ENCODE data around the gene GCN1.
"Not testable (repeated sequence)": the region's sequence is repeated elsewhere in the genome, so short reads cannot be mapped to it uniquely, and the experiment has no call there.

Gene GCN1

DNA sequence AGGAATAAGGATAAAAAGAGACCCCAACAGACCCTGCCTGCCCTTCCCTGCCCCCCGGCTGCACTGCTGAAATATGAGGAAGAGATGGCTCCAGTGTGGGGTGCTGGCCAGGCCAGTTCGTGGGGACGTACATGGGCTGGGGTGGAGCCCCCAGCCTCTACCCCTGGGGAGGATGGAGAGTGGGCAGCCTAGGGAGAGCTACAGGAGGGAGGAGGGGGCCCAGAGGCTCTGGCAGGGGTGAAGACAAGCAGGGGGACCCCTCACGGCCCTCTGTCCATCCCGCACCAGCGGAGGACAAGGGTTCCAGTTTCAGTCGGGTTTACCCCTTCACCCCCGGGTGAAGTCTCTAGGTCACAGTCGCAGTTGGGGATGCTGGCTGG, 17.4 kb upstream of the GCN1 start:
- H3K4me3 ChIP-seq: no peak overlapping the region
- H3K27ac ChIP-seq: no peak overlapping the region
- no peak for DNase-seq (ENCODE audit: low spot score)
- TF ChIP-seq, protein P1, sequence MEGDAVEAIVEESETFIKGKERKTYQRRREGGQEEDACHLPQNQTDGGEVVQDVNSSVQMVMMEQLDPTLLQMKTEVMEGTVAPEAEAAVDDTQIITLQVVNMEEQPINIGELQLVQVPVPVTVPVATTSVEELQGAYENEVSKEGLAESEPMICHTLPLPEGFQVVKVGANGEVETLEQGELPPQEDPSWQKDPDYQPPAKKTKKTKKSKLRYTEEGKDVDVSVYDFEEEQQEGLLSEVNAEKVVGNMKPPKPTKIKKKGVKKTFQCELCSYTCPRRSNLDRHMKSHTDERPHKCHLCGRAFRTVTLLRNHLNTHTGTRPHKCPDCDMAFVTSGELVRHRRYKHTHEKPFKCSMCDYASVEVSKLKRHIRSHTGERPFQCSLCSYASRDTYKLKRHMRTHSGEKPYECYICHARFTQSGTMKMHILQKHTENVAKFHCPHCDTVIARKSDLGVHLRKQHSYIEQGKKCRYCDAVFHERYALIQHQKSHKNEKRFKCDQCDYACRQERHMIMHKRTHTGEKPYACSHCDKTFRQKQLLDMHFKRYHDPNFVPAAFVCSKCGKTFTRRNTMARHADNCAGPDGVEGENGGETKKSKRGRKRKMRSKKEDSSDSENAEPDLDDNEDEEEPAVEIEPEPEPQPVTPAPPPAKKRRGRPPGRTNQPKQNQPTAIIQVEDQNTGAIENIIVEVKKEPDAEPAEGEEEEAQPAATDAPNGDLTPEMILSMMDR (IDR thresholded peaks at IDR 0.05): no peak

GRCh38 chr12:120211243-120211903, 16.9 kb upstream of the GCN1 start:
- TF ChIP-seq, protein P1 (IDR thresholded peaks at IDR 0.05): no peak
- no peak overlapping the region for H3K4me3 ChIP-seq
- DNase-seq (ENCODE audit: low spot score): no peak
- no peak overlapping the region for H3K27ac ChIP-seq

DNA sequence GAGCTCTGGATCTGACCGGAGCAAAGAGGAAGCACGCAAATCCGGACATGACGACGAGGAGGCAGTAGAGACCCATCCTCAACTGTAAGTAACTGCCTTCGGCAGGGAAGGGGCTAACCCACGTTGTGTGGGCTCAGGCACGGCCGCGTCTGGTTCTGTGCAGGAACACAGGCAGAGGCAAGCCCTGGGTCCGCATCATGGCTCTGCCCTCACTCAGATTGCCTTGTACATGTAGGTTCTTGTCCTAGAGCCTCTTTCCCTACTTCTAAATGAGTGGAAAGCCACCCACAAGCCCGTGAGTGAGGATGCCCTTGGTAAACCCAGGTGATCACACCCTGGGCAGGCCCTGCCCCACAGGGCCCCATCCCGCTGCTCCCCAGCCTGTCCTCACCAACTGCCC, 15.3 kb upstream of the GCN1 start:
- TF ChIP-seq, protein P1 (IDR thresholded peaks at IDR 0.05): no peak
- H3K27ac ChIP-seq: no peak overlapping the region
- H3K4me3 ChIP-seq: no peak overlapping the region
- no peak for DNase-seq (ENCODE audit: low spot score)

DNA sequence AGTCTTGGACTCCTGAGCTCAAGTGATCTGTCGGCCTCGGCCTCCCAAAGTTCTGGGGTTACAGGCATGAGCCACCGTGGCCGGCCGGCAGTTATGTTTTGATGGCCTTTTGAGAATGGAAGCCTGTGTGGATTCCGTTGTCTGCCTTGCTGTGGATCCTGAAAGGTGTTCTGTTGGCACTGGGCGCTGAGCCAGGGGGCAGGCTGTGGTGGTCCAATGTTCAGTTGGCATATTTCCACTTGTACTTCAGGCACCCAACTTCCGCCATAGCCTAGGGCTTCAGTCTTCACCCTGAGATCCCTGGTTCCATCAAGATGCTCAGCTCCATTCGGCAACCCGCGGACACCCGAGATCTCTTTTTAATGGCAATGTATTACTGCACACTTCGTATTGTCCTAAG, 12.7 kb upstream of the GCN1 start:
- H3K27ac ChIP-seq: no peak overlapping the region
- TF ChIP-seq, protein P1 (IDR thresholded peaks at IDR 0.05): no peak
- DNase-seq (ENCODE audit: low spot score): no peak
- no peak overlapping the region for H3K4me3 ChIP-seq

DNA sequence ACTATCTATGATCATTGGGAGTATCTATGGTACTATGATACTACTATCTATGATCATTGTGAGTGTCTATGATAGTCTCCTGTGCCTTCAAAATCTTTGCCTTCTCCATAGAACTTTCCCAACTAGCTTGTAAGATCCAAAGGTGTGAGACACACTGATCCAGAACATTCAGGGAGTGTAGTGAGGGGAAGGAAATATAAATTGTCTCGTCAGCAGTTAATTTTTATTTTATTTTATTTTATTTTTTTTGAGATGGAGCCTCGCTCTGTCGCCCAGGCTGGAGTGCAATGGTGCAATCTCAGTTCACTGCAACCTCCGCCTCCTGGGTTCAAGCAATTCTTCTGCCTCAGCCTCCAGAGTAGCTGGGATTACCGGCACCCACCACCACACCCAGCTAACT, 12.3 kb upstream of the GCN1 start:
- H3K27ac ChIP-seq, H3K4me3 ChIP-seq: not testable (repeated sequence)

GRCh38 chr12:120206228-120206627, 11.7 kb upstream of the GCN1 start:
- Histone ChIP-seq H3K27ac (no peak overlapping the region), H3K4me3 (no peak overlapping the region)
- TF ChIP-seq, protein P1 (IDR thresholded peaks at IDR 0.05): no peak
- no peak for DNase-seq (ENCODE audit: low spot score)

More for the DNA sequence above, 12.3 kb upstream of the GCN1 start:
- DNase-seq (ENCODE audit: low spot score): not testable (repeated sequence)

- DNase-seq (ENCODE audit: low spot score): no peak
- H3K4me3 ChIP-seq: no peak overlapping the region
- TF ChIP-seq, protein P1 (IDR thresholded peaks at IDR 0.05): no peak
- H3K27ac ChIP-seq: no peak overlapping the region
These were observed 9.7 kb upstream of the GCN1 start for GRCh38 chr12:120204171-120204570.
